ENCODE results near the gene FZD10.

- TF ChIP-seq CTCF (IDR thresholded peaks at IDR 0.05): no peak
- TF ChIP-seq POLR2A (IDR thresholded peaks at IDR 0.05): no peak
These were observed 18.9 kb downstream of the FZD10 start for GRCh38 chr12:130181211-130181610.

Measured in right lobe of liver (tissue), 4 donors.